Tibial nerve (tissue), 3 donors: ENCODE measurements around the gene PRKAR1B.

Experiments
- POLR2A ChIP-seq, 2 donors: fragments of 450-650 bp; IDR thresholded peaks; one replicate each; pipeline ENCODE4 v1.6.1; 2017; ENCODE audit warnings: antibody characterized with exemption in 2 of 2, mild to moderate bottlenecking in 2 of 2, moderate library complexity in 2 of 2
- TF ChIP-seq, protein P1 (sequence below), 5 experiments: fragments of 200-600 bp in 3 of 5; fragments of 450-650 bp in 2 of 5; sonication (generic) in 3 of 5; IDR thresholded peaks; one replicate each; pipeline ENCODE4 v1.5.1; 2016 to 2019; ENCODE audit warnings: antibody characterized with exemption in 5 of 5, mild to moderate bottlenecking in 3 of 5, moderate library complexity in 2 of 5

DNA sequence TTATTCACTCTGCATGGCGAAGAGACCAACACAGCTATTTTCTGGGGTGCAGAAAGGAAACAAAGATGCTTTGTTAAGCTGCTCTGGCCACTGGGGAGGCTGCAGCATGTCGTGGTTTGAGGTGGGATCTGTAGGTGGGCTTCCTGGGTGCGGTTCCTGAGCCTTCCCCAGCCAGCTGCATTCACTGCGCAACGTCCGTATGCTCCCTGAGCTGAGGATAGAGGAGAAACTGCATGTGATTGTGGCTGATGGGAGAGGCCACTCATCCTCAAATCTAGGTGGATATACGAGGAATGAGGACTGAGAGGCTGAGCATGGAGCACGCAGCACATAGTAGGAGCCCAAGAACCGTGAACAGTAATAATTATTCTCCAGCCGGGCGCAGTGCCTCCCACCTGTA lies 10.4 kb downstream of the PRKAR1B start:
- TF ChIP-seq POLR2A (IDR thresholded peaks at IDR 0.05): no peak
- TF ChIP-seq, protein P1, sequence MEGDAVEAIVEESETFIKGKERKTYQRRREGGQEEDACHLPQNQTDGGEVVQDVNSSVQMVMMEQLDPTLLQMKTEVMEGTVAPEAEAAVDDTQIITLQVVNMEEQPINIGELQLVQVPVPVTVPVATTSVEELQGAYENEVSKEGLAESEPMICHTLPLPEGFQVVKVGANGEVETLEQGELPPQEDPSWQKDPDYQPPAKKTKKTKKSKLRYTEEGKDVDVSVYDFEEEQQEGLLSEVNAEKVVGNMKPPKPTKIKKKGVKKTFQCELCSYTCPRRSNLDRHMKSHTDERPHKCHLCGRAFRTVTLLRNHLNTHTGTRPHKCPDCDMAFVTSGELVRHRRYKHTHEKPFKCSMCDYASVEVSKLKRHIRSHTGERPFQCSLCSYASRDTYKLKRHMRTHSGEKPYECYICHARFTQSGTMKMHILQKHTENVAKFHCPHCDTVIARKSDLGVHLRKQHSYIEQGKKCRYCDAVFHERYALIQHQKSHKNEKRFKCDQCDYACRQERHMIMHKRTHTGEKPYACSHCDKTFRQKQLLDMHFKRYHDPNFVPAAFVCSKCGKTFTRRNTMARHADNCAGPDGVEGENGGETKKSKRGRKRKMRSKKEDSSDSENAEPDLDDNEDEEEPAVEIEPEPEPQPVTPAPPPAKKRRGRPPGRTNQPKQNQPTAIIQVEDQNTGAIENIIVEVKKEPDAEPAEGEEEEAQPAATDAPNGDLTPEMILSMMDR (IDR thresholded peaks at IDR 0.05): no peak
